GM06990 (cell line): ENCODE measurements around the gene RAPGEF5.

Experiments
- DNase-seq: peaks from one replicate; pipeline ENCODE4 v3.0.0-alpha.2; 2011; ENCODE audit not compliant: insufficient read length; ENCODE audit errors: extremely low read depth
- H3K27me3 ChIP-seq: replicated peaks from 2 replicates; pipeline ENCODE4 v1.6.0; 2011; ENCODE audit warnings: low read length; ENCODE audit not compliant: control insufficient read depth, insufficient read depth
- H3K36me3 ChIP-seq: 2 replicates; pipeline ENCODE4 v1.5.1; 2011; ENCODE audit warnings: low read length; ENCODE audit not compliant: control insufficient read depth, insufficient read depth
- H3K4me3 ChIP-seq: replicated peaks from 2 replicates; pipeline ENCODE4 v1.5.1; 2011; ENCODE audit warnings: low read depth, mild to moderate bottlenecking, control low read depth, low read length
- CTCF ChIP-seq: IDR thresholded peaks from 2 replicates; pipeline ENCODE4 v1.5.1; 2011; ENCODE audit warnings: low read length, control low read depth, mild to moderate bottlenecking, inconsistent platforms; ENCODE audit not compliant: insufficient read depth, poor library complexity, severe bottlenecking

RAPGEF5 gene

GRCh38 chr7:22339725-22340390, 17.1 kb downstream of the RAPGEF5 start:
- no peak for TF ChIP-seq CTCF
- Histone ChIP-seq H3K36me3 (no peaks in the 10 kb centered on the region), H3K27me3 (no peaks in the 10 kb centered on the region), H3K4me3 (no peak overlapping the region)
- no peak for DNase-seq

GRCh38 chr7:22338877-22339276, 18.1 kb downstream of the RAPGEF5 start:
- Histone ChIP-seq H3K27me3 (no peaks in the 10 kb centered on the region), H3K36me3 (no peaks in the 10 kb centered on the region), H3K4me3 (no peak overlapping the region)
- no peak for TF ChIP-seq CTCF
- no peak for DNase-seq

- no peak for TF ChIP-seq CTCF
- Histone ChIP-seq H3K36me3 (no peaks in the 10 kb centered on the region), H3K4me3 (no peak overlapping the region), H3K27me3 (no peaks in the 10 kb centered on the region)
- no peak for DNase-seq
Measured at GRCh38 chr7:22338411-22338810, 18.5 kb downstream of the RAPGEF5 start.

GRCh38 chr7:22333680-22334141, 23.2 kb downstream of the RAPGEF5 start:
- Histone ChIP-seq H3K4me3 (no peak overlapping the region), H3K36me3 (no peaks in the 10 kb centered on the region), H3K27me3 (no peaks in the 10 kb centered on the region)
- no peak for DNase-seq
- no peak for TF ChIP-seq CTCF

GRCh38 chr7:22332461-22332870, 24.5 kb downstream of the RAPGEF5 start:
- Histone ChIP-seq H3K4me3 (no peak overlapping the region), H3K27me3 (no peaks in the 10 kb centered on the region), H3K36me3 (no peaks in the 10 kb centered on the region)
- no peak for TF ChIP-seq CTCF
- no peak for DNase-seq

GRCh38 chr7:22331704-22332103, 25.2 kb downstream of the RAPGEF5 start:
- no peak for TF ChIP-seq CTCF
- H3K27me3 ChIP-seq, result no peaks in the 10 kb centered on the region
- H3K36me3 ChIP-seq, result no peaks in the 10 kb centered on the region
- no peak overlapping the region for H3K4me3 ChIP-seq
- DNase-seq, result no peak
